ENCODE data around the gene E2F2.

E2F2 gene

DNA sequence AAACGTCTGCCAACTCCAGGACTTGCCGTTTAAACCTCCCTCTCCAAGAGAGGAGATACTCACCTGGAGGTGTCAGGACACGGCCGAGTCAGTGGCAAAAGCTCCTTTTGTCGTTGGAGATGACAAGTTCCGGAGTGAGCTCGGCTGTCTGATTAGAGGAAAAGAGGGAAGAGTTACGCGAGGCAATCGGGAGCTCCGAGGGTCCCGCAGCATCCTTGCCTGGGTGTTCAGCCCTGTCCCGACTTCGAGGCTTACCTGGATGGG lies 27.8 kb upstream of the E2F2 start:
- Histone ChIP-seq H3K27me3 (ENCODE audit: insufficient read depth, low read length) (no peaks in the 10 kb centered on the region), H3K4me3 (ENCODE audit: low read length) (peak overlapping the region; percentile 90), H3K9me3 (ENCODE audit: low read length) (no peaks in the 10 kb centered on the region), H3K36me3 (ENCODE audit: insufficient read depth, low read length) (peaks cover 2% of the 10 kb centered on the region), H3K4me1 (ENCODE audit: insufficient read depth, low read length) (peaks cover 68% of the 10 kb centered on the region), H2AFZ (ENCODE audit: low read depth, low read length) (no peak overlapping the region)

DNA sequence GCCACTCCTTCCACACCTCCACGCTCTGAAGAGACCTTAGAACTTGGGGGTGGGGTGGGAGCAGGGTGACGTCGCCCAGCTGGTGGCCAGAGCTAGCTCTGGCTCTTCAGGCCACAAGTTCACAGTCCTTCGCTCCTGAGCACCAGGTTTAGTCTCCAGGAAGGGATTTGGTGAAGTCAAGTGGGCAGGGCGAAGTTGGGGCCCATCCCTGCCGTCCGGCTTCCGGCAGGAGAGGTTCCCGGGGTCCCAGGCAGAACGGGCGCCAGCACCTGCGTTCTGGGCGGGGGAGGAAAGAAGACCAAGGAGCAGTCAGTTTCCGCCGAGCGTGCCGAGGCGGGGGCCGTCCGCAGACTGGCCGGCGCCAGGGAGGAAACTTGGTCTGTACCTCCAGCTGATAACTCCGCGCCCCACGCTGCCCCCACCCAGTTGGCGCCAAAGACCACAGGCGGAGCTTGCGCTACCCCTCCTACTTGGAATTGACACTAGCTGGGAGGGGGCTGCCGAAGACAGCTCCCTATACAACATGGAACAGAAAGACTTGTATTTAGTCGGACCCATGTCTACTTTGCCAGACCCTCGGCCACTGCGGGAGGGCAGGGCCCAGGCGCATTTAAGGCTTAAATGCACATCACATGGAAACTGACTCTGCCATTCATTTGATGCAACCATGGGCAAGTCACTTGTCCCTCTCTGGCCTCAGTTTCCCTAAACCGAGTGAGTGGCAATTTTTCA lies 27.3 kb upstream of the E2F2 start:
- peaks cover 2% of the 10 kb centered on the region for H3K36me3 ChIP-seq (ENCODE audit: insufficient read depth, low read length)
- H3K27me3 ChIP-seq (ENCODE audit: insufficient read depth, low read length), result no peaks in the 10 kb centered on the region
- H2AFZ ChIP-seq (ENCODE audit: low read depth, low read length), result no peak overlapping the region
- no peaks in the 10 kb centered on the region for H3K9me3 ChIP-seq (ENCODE audit: low read length)
- peaks cover 68% of the 10 kb centered on the region for H3K4me1 ChIP-seq (ENCODE audit: insufficient read depth, low read length)
- peak overlapping the region; percentile 90 for H3K4me3 ChIP-seq (ENCODE audit: low read length)

DNA sequence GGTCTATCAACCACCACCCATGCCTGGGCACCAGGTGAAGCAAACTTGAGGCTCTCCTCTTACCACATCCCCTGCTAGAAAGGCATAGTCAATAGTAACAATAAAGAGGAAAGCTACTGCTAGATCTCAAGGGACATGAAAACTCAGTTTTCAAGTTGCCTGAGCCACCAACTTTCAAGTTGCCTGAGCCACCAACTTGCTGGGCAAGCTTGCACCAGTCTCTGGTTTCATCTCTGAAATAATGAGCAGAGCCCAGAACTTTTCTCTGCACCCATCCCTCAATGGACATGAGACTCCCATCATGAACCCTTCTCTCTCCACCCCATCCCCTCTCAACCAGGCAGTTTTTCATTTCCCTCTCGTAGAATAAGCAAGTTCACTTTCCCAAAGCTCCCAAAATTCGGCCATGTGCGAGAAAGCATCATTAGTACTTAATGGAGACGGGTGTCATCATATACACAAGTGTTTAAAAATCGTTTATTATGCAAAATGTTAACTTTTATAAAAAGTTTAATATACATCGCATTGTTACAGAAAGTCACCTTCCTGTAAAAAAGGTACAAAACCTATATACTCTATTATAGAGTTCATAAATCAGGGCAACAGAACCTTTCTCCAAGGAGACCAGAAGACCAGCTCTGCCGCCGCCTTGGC lies 26.6 kb upstream of the E2F2 start:
- peak overlapping the region; percentile 90 for H3K4me3 ChIP-seq (ENCODE audit: low read length)
- H3K9me3 ChIP-seq (ENCODE audit: low read length), result no peaks in the 10 kb centered on the region
- no peak overlapping the region for H2AFZ ChIP-seq (ENCODE audit: low read depth, low read length)
- peaks cover 2% of the 10 kb centered on the region for H3K36me3 ChIP-seq (ENCODE audit: insufficient read depth, low read length)
- H3K27me3 ChIP-seq (ENCODE audit: insufficient read depth, low read length), result no peaks in the 10 kb centered on the region
- H3K4me1 ChIP-seq (ENCODE audit: insufficient read depth, low read length), result peaks cover 62% of the 10 kb centered on the region

- Histone ChIP-seq H3K4me3 (ENCODE audit: low read length) (peak overlapping the region; percentile 90), H3K27me3 (ENCODE audit: insufficient read depth, low read length) (no peaks in the 10 kb centered on the region), H3K36me3 (ENCODE audit: insufficient read depth, low read length) (peaks cover 2% of the 10 kb centered on the region), H3K4me1 (ENCODE audit: insufficient read depth, low read length) (peaks cover 58% of the 10 kb centered on the region), H3K9me3 (ENCODE audit: low read length) (no peaks in the 10 kb centered on the region), H2AFZ (ENCODE audit: low read depth, low read length) (no peak overlapping the region)
These were observed 25.8 kb upstream of the E2F2 start for GRCh38 chr1:23556635-23557470.

- peaks cover 2% of the 10 kb centered on the region for H3K36me3 ChIP-seq (ENCODE audit: insufficient read depth, low read length)
- H3K9me3 ChIP-seq (ENCODE audit: low read length), result no peaks in the 10 kb centered on the region
- H2AFZ ChIP-seq (ENCODE audit: low read depth, low read length), result no peak overlapping the region
- H3K27me3 ChIP-seq (ENCODE audit: insufficient read depth, low read length), result no peaks in the 10 kb centered on the region
- peak overlapping the region; percentile 90 for H3K4me3 ChIP-seq (ENCODE audit: low read length)
- peaks cover 51% of the 10 kb centered on the region for H3K4me1 ChIP-seq (ENCODE audit: insufficient read depth, low read length)
These were observed 25.1 kb upstream of the E2F2 start for GRCh38 chr1:23555986-23556634.

GRCh38 chr1:23555270-23555985 lies 24.4 kb upstream of the E2F2 start:
- H3K9me3 ChIP-seq (ENCODE audit: low read length), result no peaks in the 10 kb centered on the region
- peaks cover 44% of the 10 kb centered on the region for H3K4me1 ChIP-seq (ENCODE audit: insufficient read depth, low read length)
- H3K27me3 ChIP-seq (ENCODE audit: insufficient read depth, low read length), result no peaks in the 10 kb centered on the region
- peak overlapping the region; percentile 90 for H3K4me3 ChIP-seq (ENCODE audit: low read length)
- H3K36me3 ChIP-seq (ENCODE audit: insufficient read depth, low read length), result peaks cover 2% of the 10 kb centered on the region
- H2AFZ ChIP-seq (ENCODE audit: low read depth, low read length), result no peak overlapping the region

- Histone ChIP-seq H3K9me3 (ENCODE audit: low read length) (no peaks in the 10 kb centered on the region), H2AFZ (ENCODE audit: low read depth, low read length) (no peak overlapping the region), H3K27me3 (ENCODE audit: insufficient read depth, low read length) (no peaks in the 10 kb centered on the region), H3K4me3 (ENCODE audit: low read length) (peak overlapping the region; percentile 90), H3K4me1 (ENCODE audit: insufficient read depth, low read length) (peaks cover 37% of the 10 kb centered on the region), H3K36me3 (ENCODE audit: insufficient read depth, low read length) (peaks cover 2% of the 10 kb centered on the region)
These were observed 23.6 kb upstream of the E2F2 start for GRCh38 chr1:23554481-23555269.

- Histone ChIP-seq H2AFZ (ENCODE audit: low read depth, low read length) (no peak overlapping the region), H3K4me3 (ENCODE audit: low read length) (peak overlapping the region; percentile 49), H3K4me1 (ENCODE audit: insufficient read depth, low read length) (peaks cover 36% of the 10 kb centered on the region), H3K9me3 (ENCODE audit: low read length) (no peaks in the 10 kb centered on the region), H3K27me3 (ENCODE audit: insufficient read depth, low read length) (no peaks in the 10 kb centered on the region), H3K36me3 (ENCODE audit: insufficient read depth, low read length) (peaks cover 2% of the 10 kb centered on the region)
These were observed 23.1 kb upstream of the E2F2 start for GRCh38 chr1:23554127-23554480.

- Histone ChIP-seq H3K4me3 (ENCODE audit: low read length) (no peak overlapping the region), H3K4me1 (ENCODE audit: insufficient read depth, low read length) (peaks cover 36% of the 10 kb centered on the region), H3K36me3 (ENCODE audit: insufficient read depth, low read length) (peaks cover 2% of the 10 kb centered on the region), H3K9me3 (ENCODE audit: low read length) (no peaks in the 10 kb centered on the region), H2AFZ (ENCODE audit: low read depth, low read length) (no peak overlapping the region), H3K27me3 (ENCODE audit: insufficient read depth, low read length) (no peaks in the 10 kb centered on the region)
These were observed 22.4 kb upstream of the E2F2 start for GRCh38 chr1:23553231-23554126.

GRCh38 chr1:23551849-23552248 lies 20.8 kb upstream of the E2F2 start:
- Histone ChIP-seq H3K9me3 (ENCODE audit: low read length) (no peaks in the 10 kb centered on the region), H3K4me3 (ENCODE audit: low read length) (no peak overlapping the region), H3K4me1 (ENCODE audit: insufficient read depth, low read length) (peaks cover 24% of the 10 kb centered on the region), H3K36me3 (ENCODE audit: insufficient read depth, low read length) (no peaks in the 10 kb centered on the region), H2AFZ (ENCODE audit: low read depth, low read length) (no peak overlapping the region), H3K27me3 (ENCODE audit: insufficient read depth, low read length) (no peaks in the 10 kb centered on the region)

DNA sequence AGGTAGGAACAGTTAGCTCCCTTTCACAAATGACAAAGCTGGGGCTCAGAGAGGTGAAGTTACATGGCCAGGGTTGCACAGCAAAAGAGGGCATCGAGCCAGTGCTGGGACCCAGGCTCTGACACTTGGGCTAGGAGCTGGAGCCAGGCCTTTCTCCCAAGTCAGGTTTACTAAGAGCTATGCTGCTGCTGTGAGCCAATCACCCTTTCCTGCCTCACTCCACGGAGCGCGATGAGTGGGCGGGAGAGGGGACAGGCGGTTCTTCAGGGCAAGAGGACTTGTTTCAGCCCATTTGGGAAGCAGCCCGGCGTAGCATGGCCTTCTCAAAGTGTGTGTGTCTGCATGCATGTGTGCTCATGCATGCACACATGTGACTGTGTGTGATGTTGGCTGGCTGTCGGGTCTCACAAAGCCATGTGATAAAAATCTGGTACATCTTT lies 17.7 kb upstream of the E2F2 start:
- H3K27me3 ChIP-seq (ENCODE audit: insufficient read depth, low read length), result no peaks in the 10 kb centered on the region
- H3K4me3 ChIP-seq (ENCODE audit: low read length), result no peak overlapping the region
- no peak overlapping the region for H2AFZ ChIP-seq (ENCODE audit: low read depth, low read length)
- H3K36me3 ChIP-seq (ENCODE audit: insufficient read depth, low read length), result no peaks in the 10 kb centered on the region
- H3K4me1 ChIP-seq (ENCODE audit: insufficient read depth, low read length), result peaks cover 7% of the 10 kb centered on the region
- H3K9me3 ChIP-seq (ENCODE audit: low read length), result no peaks in the 10 kb centered on the region

All from neuron (in vitro differentiated cells).